Measurements from ENCODE around the gene CC2D1A.
"Not testable (repeated sequence)": the region's sequence is repeated elsewhere in the genome, so short reads cannot be mapped to it uniquely, and the experiment has no call there.

CC2D1A gene

DNA sequence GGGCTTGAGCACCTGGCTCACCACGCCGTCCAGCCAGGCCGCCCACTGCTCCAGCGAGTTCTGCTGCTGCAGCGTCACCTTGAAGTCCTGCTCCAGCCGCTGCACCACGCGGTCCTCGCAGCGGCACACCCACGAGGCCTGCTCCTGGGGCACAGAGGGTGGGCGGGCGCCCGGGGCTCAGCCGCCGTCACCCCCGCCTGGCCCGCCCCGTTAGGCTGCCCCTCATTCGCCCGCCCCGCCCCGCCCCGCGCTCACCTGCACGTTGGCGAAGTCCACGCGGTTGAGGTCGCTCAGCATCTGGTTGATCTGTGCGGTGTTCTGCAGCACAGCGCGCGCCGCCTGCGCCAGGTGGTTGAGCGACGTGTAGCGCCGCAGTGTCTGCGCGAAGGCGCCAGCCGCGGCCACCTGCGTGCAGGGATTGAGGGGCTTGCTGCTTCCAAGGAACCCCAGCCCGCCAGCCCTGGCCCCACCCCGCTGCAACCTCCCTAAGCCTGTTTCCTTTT is 57.7 kb downstream of the CC2D1A start:
- no peak for DNase-seq

DNA sequence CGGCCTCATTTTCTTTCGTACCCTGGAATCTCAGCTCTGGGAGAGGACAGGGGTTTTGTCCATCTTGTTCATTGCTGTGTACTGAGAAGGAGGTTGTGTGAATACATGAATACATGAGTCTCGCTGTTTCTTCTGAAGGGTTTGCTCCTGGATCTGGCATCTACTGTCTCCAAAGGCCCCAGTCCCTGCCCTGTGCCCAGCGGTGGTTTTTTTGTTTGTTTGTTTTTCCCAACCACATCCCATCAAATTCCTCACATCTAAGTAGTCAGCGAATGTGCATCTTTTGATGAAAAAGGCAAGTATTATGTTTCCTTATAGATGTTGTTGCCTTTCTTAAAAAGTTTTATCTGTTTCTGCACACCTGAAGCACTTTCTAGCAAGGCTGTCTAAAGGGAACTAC is 58.8 kb downstream of the CC2D1A start:
- no peak for DNase-seq

DNA sequence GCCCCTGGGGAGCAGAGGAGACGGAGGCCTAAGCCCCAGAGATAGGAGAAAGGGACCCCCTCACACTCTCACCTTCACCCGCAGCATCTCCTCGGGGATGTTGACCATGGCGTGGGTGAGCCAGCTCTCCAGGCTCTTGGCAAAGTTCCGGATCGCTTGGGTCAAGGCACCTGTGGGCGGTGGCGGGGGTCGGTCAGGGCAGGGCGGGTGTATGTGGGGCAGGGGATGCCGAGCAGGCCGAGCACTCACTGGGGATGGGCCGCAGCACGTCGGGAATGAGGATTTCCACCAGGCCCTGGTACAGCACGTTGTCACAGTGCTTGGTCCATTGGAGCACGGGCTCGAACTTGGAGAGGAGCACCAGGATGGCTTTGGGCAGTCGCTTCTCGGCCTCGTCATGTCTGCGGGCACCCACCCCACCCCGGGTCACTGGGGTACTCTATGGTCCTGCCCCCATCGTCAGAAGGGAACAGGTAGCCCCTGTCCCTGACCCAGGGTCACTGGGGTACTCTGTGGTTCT is 59.4 kb downstream of the CC2D1A start:
- no peak for DNase-seq

DNA sequence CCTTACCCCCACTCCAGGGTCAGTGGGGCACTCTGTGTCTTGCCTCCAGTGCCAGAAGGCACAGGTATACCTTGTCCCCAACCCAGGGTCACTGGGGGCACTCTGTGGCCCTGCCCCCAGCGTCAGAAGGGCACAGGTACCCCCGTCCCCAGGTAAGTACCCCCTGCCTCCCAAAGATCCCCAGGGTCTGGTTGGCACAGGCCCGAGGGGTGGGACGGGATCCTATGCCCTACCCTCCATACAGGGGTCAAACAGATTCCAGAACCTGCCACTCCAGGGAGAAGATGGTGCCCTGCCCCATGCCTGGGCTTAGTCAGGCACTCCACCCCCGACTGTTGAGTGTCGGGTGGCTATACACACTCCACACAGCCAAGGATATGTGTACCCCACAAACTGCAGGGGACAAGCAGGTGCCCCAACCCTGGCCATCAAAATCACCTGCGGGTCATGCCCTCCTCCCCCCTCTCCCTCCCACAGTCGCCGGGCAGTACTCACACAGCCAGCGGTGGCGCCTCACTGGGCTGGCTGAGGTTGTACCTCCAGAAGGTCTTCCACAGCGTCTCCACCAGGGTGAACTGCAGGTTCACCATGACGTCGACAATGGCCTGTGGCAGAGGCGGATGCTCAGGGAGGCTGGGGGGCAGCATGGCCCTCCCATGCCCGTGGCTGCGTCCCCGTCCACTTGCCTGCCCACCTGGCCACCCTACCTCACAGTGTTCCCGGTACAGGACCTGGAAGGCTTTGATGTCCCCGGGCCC is 60.1 kb downstream of the CC2D1A start:
- no peak for DNase-seq

DNA sequence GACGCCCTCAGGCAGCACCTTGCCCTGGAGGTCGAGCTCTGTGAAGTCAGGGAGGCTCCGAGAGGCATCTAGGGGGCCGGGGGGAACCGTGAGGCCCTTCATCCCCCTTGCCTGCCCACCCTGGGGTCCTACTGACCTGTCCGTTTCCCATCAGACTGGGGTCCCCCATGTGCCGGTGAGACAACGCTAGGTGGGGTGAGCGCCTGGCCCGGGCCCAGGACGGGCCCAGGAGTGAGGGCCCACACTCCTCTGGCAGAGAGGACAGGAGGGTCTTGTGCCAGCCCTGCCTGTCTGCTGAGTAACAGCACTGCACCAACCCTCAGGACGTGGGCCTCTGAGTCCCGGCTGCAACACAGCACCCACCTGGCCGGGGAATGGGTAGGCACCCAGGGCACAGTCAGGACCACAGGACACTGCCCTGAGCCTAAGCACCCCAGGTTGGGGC is 60.7 kb downstream of the CC2D1A start:
- DNase-seq, result no peak

DNA sequence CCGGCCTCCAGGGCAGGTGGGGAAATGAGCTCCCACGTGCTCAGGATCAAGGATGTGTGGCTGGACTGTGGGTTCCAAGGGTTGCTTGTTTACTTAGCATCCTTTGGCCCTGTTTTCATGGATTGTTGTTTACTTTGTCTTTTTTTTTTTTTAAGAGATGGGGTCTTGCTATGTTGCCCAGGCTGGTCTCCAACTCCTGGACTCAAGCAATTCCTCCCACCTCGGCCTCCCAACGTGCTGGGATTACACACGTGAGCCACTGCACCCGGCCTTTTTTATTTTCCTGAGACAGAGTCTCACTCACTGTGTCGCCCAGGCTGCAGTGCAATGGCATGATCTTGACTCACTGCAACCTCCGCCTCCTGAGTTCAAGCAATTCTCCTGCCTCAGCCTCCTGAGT is 61.2 kb downstream of the CC2D1A start:
- not testable (repeated sequence) for DNase-seq

DNA sequence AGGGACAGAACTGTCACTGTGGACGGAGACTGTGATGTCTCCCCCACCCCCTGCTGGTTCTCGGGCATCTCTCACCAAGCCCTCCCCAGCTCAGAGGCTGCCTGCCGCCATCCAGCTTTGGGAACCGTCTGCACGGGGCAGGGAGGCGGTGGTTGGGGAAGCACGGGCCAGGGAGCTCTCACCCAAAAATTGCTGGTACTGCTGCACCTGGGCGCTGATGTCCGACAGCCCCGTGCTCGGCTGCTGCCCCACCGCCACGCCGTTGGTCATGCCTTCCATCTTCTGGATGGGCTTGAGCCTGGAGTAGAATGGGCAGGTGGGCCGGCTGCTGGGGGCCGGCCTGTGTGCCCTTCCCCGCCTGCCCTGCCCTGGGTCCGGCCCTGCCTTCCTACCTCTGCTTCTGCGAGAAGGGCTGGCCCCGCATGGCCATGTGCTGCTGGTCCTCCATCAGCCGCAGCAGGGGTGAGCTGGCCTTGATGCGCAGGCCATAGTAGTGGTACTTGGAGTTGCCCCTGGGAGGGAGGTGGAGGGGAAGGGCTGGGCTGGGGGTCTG is 62.5 kb downstream of the CC2D1A start:
- DNase-seq, result no peak

DNA sequence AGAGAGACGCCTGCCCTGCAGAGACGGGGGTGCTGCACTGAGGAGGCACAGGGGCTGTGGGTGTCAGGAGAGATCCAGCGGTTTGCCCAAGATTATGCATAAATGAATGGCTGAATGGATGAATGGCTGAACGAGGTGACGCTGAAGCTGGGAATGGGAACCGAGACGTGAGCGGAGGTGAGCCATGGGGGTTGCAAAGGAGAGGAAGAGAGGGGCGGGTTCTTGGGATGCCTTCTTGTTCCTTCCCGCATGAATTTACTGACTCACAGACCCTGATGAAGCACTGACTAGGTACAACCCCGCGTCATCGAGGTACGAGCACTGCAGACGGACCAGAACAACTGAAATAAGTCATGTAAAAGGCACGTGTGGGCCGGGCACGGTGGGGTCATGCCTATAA is 63.0 kb downstream of the CC2D1A start:
- DNase-seq, result no peak

DNA sequence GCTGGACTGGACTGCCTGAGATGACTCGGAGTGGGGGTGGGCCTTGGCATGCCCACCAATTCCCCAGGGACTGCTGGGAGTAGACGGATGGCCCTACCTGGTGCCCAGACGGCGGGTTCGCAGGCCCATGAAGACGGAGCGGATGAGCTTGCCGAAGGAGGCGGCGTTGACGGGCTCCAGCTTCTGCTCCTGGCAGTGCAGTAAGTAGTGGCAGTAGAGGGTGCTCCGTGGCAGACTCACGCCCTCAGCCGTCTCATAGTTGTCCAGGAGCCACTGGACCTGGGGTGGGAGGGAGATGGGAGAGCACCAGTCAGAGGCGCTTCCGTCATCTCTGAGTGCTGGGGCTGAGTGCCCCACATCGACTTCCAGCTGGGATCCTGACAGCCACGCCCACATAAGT is 63.9 kb downstream of the CC2D1A start:
- no peak for DNase-seq

DNA sequence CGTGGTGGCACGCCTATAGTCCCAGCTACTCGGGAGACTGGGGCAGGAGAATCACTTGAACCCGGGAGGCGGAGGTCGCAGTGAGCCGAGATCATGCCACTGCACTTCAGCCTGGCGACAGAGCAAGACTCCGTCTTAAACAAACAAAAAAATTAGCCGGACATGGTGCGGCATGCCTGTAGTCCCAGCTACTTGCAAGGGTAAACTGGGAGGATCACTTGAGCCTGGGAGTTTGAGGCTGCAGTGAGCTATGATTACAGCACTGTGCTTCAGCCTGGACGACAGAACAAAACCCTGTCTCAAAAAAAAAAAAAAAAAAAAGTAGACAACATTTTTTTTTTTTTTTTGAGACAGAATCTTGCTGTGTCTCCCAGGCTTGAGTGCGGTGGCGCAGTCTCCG is 65.9 kb downstream of the CC2D1A start:
- DNase-seq, result not testable (repeated sequence)

DNA sequence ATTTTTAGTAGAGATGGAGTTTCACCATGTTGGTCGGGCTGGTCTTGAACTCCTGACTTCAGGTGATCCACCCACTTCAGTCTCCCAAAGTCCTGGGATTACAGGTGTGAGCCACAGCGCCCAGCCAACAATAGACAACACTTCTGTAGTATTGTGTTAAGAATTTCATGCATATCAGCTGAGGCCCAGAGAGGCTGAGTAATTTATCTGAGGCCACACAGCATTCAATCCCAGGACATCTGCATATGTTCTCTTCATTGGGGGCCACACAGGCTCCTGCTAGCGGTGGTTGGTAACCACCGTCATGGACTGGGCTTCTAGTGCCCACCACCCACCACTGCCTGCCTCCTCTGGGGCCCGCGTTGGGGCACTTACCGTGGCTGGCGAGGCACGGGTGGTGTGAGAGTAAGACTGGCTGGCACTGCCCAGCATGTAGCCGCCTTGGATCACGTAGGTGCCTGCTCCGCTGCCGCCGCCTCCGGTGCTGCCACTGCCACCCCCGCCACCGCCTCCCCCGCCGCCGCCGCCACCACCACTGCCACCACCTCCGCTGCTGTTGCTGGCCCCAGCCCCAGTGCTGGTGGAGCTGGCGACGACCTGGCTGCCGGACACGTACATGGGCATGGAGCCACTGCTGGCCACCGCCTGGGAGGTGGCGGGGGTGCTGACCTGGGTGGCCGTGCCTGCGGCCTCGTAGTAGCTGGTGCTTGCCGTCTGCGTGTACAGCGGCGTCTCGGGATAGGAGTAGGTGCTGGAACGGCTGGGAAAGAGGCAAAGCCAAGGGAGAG is 66.6 kb downstream of the CC2D1A start:
- DNase-seq, result no peak

DNA sequence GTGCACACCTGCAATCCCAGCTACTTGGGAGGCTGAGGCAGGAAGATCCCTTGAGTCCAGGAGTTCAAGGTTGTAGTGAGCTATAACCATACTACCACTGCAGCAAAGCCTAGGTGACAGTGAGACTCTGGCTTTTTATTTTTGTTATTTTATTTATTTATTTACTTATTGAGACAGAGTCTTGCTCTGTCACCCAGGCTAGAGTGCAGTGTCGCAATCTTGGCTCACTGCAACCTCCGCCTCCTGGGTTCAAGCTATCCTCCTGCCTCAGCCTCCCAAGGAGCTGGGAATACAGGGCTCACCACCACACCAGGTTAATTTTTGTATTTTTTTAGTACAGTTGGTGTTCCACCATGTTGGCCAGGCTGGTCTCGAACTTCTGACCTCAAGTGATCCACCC is 67.5 kb downstream of the CC2D1A start:
- not testable (repeated sequence) for DNase-seq

DNA sequence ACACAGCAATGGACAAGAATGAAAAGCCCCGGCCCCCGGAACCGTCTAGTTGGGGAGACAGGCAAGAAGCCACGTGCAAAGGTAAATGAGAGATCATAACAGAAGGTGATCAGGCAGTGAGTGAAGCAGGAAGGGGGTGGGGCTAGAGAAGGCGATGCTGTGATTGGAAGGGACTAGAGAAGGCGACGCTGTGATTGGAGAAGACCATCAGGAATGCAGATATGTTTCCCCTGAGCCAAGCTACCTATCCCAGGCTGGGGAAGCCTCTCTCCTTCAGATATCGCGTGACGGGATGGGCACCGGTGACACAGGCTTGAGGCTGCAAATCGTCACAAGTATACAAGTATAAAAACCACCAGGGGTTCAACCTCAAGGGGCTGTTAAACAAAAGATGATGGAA is 68.1 kb downstream of the CC2D1A start:
- no peak for DNase-seq

DNA sequence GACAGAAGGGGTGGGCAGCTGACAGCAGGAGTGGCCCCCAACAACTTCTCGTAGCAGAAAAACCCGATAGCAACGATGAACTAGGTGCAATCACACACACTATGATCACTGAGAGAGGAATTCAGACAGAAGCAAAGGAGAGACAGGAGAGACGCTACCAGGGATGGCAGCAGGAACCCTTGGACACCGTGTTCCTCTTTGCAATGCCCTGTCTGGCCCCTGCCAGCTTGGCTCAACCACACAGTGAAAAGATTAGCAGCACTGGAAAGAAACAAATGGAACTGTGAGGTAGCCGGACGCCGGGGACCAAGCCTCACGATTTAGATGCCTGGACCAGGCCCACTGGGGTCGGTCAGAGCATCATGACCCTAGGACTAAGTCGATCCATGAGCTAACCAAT is 69.9 kb downstream of the CC2D1A start:
- no peak for DNase-seq

DNA sequence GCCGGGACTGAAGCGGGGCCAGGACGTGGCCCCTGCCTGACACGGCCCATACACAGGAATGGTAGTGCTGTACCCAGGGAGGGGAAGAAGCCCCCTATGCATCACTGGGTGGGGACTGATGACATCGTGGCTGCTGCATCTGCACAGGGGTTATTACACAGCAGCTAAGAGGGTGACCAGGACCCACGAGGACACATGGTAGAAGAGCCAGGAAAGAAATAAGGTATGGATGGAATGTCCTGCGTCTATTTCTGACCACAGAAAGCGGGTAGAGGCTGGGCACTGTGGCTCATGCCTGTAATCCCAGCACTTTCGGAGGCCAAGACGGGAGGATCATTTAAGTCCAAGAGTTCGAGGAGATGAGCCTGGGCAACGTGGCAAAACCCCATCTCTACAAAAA is 70.4 kb downstream of the CC2D1A start:
- DNase-seq, result no peak

DNA sequence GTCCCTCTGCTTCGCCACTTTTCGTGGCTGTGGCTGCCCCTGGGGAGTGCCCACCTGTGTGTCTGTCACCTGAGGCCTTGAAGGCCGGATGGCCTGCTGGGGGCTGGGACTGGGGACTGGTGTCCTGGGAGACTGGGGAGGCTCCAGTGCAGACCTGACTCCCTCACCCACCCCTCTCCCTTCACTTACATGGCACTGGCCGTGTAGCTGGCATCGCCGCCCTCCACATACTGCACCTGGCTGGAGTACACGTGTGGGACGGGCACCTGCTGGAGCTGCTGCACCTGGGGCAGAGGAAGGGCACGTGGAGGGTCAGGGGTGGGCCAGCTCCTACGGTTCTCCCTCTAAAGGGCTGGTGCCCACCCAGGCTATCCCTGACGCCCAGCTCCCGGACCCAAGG is 71.8 kb downstream of the CC2D1A start:
- DNase-seq, result no peak

DNA sequence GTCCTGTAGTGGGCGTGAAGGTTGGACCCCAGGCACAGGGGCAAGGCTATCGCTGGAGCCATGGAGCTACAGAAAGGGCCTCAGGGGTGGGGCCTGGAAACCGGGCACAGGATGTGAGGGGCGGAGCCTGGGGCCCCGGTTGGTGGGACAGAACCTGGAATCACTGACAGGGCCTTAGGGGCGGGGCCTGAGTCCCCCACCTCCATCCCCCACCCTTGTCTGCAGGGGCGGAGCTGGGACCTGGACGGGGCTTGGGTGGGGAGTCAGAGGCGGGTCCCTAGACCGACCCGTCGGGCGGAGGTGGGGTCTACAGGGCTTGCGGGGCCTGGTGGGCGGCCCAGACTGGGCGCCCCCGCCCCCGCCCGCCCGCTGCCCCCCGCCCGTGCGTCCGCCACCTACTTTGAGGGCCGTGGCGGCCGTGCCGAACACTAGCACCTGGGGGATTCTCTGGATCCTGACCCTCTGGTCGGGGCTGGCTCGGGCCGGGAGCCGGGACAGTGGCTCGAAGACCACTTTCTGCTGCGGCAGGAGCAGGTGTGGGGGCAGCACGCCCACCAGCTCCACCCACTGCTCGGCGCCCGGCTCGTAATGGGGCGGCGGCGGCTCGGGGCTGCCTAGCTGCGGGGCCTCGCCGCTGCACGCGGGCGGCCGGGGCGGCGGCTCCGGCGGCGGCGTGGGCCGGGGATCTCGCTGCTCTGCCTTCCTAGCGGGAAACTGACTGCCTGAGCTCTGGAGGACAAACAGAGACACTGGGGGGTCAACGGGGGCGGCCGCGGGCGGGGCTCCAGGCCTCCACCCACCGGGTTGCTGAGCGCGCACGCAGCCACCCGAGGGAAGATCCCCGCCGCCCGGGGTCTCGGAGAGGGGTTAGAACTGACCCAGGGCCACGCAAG is 72.6 kb downstream of the CC2D1A start:
- peak in 2 of 3 donors; percentile 18 to 46 for DNase-seq

DNA sequence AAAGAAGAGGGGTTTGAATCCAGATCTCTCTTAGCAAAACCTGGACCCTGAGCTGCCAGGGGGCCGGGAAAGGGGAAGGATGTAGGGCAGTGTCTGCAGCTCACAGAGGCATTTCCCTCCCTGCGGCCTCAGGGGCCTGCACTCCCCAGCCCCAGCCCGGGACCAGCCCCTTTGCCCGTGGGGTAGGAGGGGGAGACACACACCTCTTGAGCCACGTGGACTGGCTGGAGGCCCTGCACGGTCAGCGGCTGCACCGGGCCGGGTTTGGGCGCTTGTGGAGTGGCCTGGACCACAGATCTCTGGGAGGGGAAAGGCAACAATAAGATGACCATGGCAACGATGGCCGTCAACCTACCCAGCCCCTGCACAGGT is 73.2 kb downstream of the CC2D1A start:
- peak in 2 of 3 donors; percentile 20 to 33 for DNase-seq

DNA sequence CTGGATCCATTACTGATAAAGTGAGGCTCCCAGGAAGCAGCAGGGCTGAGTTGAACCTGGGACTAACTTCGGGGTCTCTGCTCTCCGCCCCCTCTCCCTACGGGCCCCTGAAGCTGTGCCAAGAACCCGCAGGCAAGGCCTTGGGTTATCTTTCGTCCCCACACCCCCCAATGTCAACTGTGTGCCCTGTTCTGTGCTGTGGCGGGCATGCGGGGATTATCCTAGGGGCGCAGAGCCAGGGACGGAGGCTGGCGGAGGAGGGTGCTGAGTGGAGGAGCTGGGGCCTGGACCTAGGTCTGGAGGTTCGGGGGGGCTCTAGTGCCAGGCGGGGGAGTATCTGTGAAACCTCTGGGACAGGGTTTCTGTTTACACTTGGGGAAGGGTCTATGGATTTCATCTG is 73.7 kb downstream of the CC2D1A start:
- no peak for DNase-seq

DNA sequence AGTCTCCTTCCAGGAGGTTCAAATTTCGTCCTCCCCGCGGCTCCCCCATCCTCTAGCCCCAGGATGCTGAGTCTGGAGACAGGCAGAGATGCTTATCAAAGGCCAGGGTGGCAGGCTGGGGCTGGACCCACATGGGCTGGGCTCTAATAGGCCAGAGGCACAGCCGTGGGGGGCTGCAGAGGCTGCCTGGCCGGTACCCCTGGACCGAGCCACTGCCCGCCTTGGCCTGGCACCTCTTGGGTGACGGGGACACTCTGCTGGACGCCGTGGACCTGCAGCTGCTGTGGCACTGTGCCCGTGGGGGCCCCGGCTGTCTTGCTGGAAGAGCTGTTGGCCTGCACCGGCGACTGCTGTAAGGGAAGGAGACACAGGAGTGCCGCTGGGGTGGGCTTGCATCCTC is 74.3 kb downstream of the CC2D1A start:
- no peak for DNase-seq

All from suppressor macrophage treated with lipopolysaccharide for 1 hour (primary cell).